Activated CD8-positive, alpha-beta T cell treated with anti-CD3 and anti-CD28 coated beads for 36 hours (primary cell): ENCODE results near the gene ME3. TPM values are rescaled to one million over a fixed set of nuclear protein-coding genes. Genes with fewer than 3 reads are reported as not detected.

ENCODE experiments used
- ATAC-seq: fragments of 200-7000 bp; cut with Tn5 transposase; one replicate; pipeline ENCODE4 v1.10.0; 2021; ENCODE audit warnings: mild to moderate bottlenecking, moderate library complexity
- CTCF ChIA-PET: fragments of 350-600 bp; sonication (Branson Sonifier 250); formaldehyde crosslinking; loops from one replicate; lab custom pipeline; 2021; ENCODE audit warnings: antibody characterized with exemption; lab: Charles Lee
- POLR2A ChIA-PET: fragments of 350-600 bp; sonication (Branson Sonifier 250); formaldehyde crosslinking; loops from one replicate; lab custom pipeline; 2021; ENCODE audit warnings: antibody characterized with exemption; lab: Charles Lee
- DNase-seq: peaks from one replicate; pipeline ENCODE4 v3.0.0-alpha.2; 2020
- H3K27ac Mint-ChIP-seq: one replicate; pipeline ENCODE4 v1.8.0; 2021; ENCODE audit warnings: mild to moderate bottlenecking, mixed read lengths
- H3K27me3 Mint-ChIP-seq: one replicate; pipeline ENCODE4 v1.8.0; 2021; ENCODE audit warnings: mixed read lengths
- H3K36me3 Mint-ChIP-seq: one replicate; pipeline ENCODE4 v1.8.0; 2021; ENCODE audit warnings: low read depth, mixed read lengths
- H3K4me1 Mint-ChIP-seq: one replicate; pipeline ENCODE4 v1.8.0; 2021; ENCODE audit warnings: low read depth, mixed read lengths
- H3K4me3 Mint-ChIP-seq: one replicate; pipeline ENCODE4 v1.8.0; 2021; ENCODE audit warnings: mild to moderate bottlenecking, moderate library complexity, mixed read lengths
- H3K9me3 Mint-ChIP-seq: one replicate; pipeline ENCODE4 v1.8.0; 2021; ENCODE audit warnings: mixed read lengths
- intact Hi-C: fragments of 100-400 bp; cut with micrococcal nuclease; formaldehyde crosslinking; loops from one replicate; pipeline ENCODE4 v1.10.0; 2022
- total RNA-seq, 2 experiments: library from RNA; stranded (reverse); gene quantifications; one replicate each; pipeline ENCODE4 v1.2.3, GENCODE V29; 2021
- TF ChIP-seq, protein P1 (sequence below): fragments of 200-600 bp; IDR thresholded peaks from one replicate; pipeline ENCODE4 v1.8.0; 2022; ENCODE audit warnings: antibody characterized with exemption, mild to moderate bottlenecking

The ME3 gene
- total RNA-seq, 2 experiments from 2014 or later = 5.0 to 6.2 TPM

DNA sequence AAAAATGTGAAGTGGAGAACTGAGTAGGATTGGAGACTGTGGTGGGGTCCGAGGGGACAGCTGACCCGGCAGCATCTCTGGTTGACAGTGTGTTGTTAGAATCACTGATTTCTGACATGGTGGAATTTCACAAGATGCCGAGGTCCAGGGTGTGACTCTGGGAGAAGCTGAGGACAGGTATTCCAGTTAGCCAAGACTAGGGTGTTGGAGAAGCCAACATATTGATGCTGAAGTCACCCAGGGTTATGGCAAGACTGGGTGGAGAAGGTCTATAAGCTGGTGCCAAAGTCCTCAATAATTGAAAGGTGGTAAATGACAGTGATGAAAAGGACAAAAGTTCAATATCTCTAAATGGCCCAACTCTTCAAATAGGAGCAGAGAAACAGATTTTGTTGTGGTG, 86.1 kb downstream of the ME3 start:
- H3K4me3 Mint-ChIP-seq = no peak overlapping the region
- CTCF ChIA-PET = interaction anchor here (2.9 kb wide), 1 partner anchor 22 kb away, joined by 15 read pairs; no protein-coding TSS in a partner anchor
- no peak for DNase-seq
- ATAC-seq = no peak
- H3K36me3 Mint-ChIP-seq = no peaks in the 10 kb centered on the region
- POLR2A ChIA-PET = no interaction called here
- no peak overlapping the region for H3K27ac Mint-ChIP-seq
- TF ChIP-seq, protein P1, sequence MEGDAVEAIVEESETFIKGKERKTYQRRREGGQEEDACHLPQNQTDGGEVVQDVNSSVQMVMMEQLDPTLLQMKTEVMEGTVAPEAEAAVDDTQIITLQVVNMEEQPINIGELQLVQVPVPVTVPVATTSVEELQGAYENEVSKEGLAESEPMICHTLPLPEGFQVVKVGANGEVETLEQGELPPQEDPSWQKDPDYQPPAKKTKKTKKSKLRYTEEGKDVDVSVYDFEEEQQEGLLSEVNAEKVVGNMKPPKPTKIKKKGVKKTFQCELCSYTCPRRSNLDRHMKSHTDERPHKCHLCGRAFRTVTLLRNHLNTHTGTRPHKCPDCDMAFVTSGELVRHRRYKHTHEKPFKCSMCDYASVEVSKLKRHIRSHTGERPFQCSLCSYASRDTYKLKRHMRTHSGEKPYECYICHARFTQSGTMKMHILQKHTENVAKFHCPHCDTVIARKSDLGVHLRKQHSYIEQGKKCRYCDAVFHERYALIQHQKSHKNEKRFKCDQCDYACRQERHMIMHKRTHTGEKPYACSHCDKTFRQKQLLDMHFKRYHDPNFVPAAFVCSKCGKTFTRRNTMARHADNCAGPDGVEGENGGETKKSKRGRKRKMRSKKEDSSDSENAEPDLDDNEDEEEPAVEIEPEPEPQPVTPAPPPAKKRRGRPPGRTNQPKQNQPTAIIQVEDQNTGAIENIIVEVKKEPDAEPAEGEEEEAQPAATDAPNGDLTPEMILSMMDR = no peak
- intact Hi-C loops = no loop called here
- no peaks in the 10 kb centered on the region for H3K9me3 Mint-ChIP-seq
- H3K4me1 Mint-ChIP-seq = no peaks in the 10 kb centered on the region
- H3K27me3 Mint-ChIP-seq = peaks cover 4% of the 10 kb centered on the region

GRCh38 chr11:86582898-86583297, 89.5 kb downstream of the ME3 start:
- no peak for DNase-seq
- ChIA-PET CTCF (interaction anchor here (1.0 kb wide), 1 partner anchor 25 kb away, joined by 4 read pairs; no protein-coding TSS in a partner anchor), POLR2A (interaction anchor here (0.6 kb wide), 1 partner anchor 10 kb away, joined by 3 read pairs; no protein-coding TSS in a partner anchor)
- Mint-ChIP-seq H3K27ac (no peak overlapping the region), H3K4me3 (no peak overlapping the region), H3K9me3 (no peaks in the 10 kb centered on the region), H3K36me3 (no peaks in the 10 kb centered on the region), H3K4me1 (no peaks in the 10 kb centered on the region), H3K27me3 (peaks cover 8% of the 10 kb centered on the region)
- TF ChIP-seq, protein P1 = no peak
- intact Hi-C loops = no loop called here
- no peak for ATAC-seq

DNA sequence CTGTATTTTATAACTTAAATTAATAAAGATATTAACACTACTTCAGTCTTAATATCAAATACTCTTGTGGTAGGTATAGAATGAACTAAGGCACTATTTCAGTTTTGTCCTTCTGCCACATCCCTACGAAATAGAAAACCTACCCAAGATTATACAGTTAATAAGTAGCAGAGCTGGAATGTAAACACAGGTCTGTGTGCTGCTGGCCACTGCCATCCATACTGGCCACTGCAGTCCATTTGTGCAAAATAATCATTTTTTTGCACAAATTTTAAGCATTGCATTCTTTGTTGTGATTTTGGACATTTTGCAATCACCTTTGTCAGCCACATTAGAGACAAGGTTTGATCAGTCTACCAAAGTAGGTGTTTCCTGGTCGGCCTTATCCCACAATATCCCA, 91.9 kb downstream of the ME3 start:
- intact Hi-C loops = no loop called here
- Mint-ChIP-seq H3K4me1 (no peaks in the 10 kb centered on the region), H3K4me3 (no peak overlapping the region), H3K9me3 (no peaks in the 10 kb centered on the region), H3K27me3 (peaks cover 12% of the 10 kb centered on the region), H3K27ac (no peak overlapping the region), H3K36me3 (no peaks in the 10 kb centered on the region)
- POLR2A ChIA-PET = no interaction called here
- CTCF ChIA-PET = interaction anchor here (2.6 kb wide), 1 partner anchor 28 kb away, joined by 12 read pairs; no protein-coding TSS in a partner anchor
- DNase-seq = no peak
- ATAC-seq = no peak
- TF ChIP-seq, protein P1 = no peak

DNA sequence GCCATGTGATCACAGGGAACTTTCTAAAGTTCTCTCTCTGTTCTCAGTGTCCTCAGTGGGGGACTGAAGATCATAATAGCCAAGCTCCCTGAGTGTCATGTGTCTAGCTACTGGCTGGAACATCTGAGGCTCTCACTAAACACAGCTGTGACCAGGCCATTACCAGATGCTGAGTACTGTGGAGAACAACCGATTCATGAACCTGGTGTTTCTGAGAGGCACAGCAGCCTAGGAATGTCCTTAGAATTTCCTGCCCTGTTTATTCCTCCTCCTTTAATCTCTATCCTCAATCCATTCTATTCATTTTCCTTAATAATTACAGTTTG, 93.0 kb downstream of the ME3 start:
- Mint-ChIP-seq H3K27ac (no peak overlapping the region), H3K4me1 (no peaks in the 10 kb centered on the region), H3K4me3 (no peak overlapping the region), H3K27me3 (peaks cover 13% of the 10 kb centered on the region), H3K9me3 (no peaks in the 10 kb centered on the region), H3K36me3 (no peaks in the 10 kb centered on the region)
- DNase-seq (no peak), ATAC-seq (no peak)
- CTCF ChIA-PET = interaction anchor here (0.9 to 2.6 kb wide), 3 partner anchors 29 to 66 kb away, joined by 3 to 12 read pairs (median 3); no protein-coding TSS in a partner anchor
- intact Hi-C loops = no loop called here
- POLR2A ChIA-PET = interaction anchor here (0.7 kb wide), 1 partner anchor 264 kb away, joined by 3 read pairs; no protein-coding TSS in a partner anchor
- TF ChIP-seq, protein P1 = no peak

DNA sequence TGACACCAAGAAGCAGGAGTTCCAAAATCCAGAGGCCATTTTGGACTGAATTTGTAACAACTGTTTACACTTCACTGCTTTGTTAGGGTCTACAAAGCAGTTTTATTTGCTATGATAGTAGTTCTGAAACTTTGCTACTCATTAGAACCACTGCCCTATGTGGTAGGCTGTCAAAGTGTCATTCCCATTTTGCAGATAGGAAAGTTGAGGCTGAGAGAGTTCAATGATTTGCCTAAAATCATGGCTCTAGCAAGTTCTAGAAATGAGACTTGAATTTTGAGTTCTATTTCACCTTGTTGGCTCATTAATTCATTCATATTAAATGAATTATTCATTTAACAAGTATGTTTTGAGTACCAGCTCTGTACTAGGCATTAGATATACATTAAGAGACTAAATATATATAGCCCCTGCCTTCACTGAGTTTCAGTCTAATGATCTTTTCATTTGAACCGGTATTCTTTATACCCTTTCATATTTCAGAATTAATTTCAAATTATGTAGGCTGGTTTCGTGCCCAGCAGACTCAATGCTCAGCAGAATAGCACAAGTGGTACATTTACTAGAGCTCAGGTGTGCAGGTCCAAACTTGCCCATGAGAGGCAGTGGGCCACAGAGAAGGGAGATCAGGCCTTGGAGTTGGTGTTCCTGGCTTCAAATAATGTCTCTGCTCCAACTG, 93.5 kb downstream of the ME3 start:
- TF ChIP-seq, protein P1 = no peak
- Mint-ChIP-seq H3K27me3 (peaks cover 15% of the 10 kb centered on the region), H3K4me3 (no peak overlapping the region), H3K9me3 (no peaks in the 10 kb centered on the region), H3K4me1 (no peaks in the 10 kb centered on the region), H3K27ac (no peak overlapping the region), H3K36me3 (no peaks in the 10 kb centered on the region)
- DNase-seq = no peak
- intact Hi-C loops = no loop called here
- ChIA-PET POLR2A (interaction anchor here (0.7 kb wide), 1 partner anchor 265 kb away, joined by 3 read pairs; no protein-coding TSS in a partner anchor), CTCF (interaction anchor here (0.9 to 3.5 kb wide), 3 partner anchors 29 to 66 kb away, joined by 3 to 17 read pairs (median 3); no protein-coding TSS in a partner anchor)
- no peak for ATAC-seq
